ENCODE measurements around the gene MSH6. TPM values are rescaled to one million over a fixed set of nuclear protein-coding genes. Genes with fewer than 3 reads are reported as not detected.
A peak's percentile ranks its signal among the peaks of the same experiment; 100 is the strongest.

Gene MSH6
- total and polyA plus RNA-seq, 2 of the 13 experiments (the other 11 are each of a cell fraction or from before 2014, with no cell fraction given), result 20.8 to 113 TPM

GRCh38 chr2:47782381-47782670 lies 619 bp upstream of the MSH6 start (continued):
- TF ChIP-seq SKI (IDR thresholded peaks at IDR 0.05; ENCODE audit: partially characterized antibody), result no peak
- peak; percentile 73 for TF ChIP-seq CREB1 (IDR thresholded peaks at IDR 0.05)
- peak; percentile 55; the same call in 1 of the 2 replicates for TF ChIP-seq CREB1 (CRISPR knock-in tag; IDR thresholded peaks at IDR 0.05)
- 0 out of 2 replicates have a peak, but pooled peaks have one; percentile 15 for TF ChIP-seq ATF7 (IDR thresholded peaks at IDR 0.05)
- no peak for TF ChIP-seq ATF7 (CRISPR knock-in tag; IDR thresholded peaks at IDR 0.05)
- TF ChIP-seq ZNF33B (CRISPR knock-in tag; IDR thresholded peaks at IDR 0.05), result peak; percentile 7; the same call in 1 of the 2 replicates
- no peak for TF ChIP-seq STAG1 (CRISPR knock-in tag; IDR thresholded peaks at IDR 0.05)
- no peak for TF ChIP-seq ZFP36 (IDR thresholded peaks at IDR 0.05; ENCODE audit: borderline replicate concordance, low read depth, low read length, partially characterized antibody)
- TF ChIP-seq, protein P1, sequence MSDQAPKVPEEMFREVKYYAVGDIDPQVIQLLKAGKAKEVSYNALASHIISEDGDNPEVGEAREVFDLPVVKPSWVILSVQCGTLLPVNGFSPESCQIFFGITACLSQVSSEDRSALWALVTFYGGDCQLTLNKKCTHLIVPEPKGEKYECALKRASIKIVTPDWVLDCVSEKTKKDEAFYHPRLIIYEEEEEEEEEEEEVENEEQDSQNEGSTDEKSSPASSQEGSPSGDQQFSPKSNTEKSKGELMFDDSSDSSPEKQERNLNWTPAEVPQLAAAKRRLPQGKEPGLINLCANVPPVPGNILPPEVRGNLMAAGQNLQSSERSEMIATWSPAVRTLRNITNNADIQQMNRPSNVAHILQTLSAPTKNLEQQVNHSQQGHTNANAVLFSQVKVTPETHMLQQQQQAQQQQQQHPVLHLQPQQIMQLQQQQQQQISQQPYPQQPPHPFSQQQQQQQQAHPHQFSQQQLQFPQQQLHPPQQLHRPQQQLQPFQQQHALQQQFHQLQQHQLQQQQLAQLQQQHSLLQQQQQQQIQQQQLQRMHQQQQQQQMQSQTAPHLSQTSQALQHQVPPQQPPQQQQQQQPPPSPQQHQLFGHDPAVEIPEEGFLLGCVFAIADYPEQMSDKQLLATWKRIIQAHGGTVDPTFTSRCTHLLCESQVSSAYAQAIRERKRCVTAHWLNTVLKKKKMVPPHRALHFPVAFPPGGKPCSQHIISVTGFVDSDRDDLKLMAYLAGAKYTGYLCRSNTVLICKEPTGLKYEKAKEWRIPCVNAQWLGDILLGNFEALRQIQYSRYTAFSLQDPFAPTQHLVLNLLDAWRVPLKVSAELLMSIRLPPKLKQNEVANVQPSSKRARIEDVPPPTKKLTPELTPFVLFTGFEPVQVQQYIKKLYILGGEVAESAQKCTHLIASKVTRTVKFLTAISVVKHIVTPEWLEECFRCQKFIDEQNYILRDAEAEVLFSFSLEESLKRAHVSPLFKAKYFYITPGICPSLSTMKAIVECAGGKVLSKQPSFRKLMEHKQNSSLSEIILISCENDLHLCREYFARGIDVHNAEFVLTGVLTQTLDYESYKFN (CRISPR knock-in tag; conservative IDR thresholded peaks at IDR 0.05), result peak; percentile 35; the same call in 1 of the 2 replicates
- peak; percentile 1; the same call in 1 of the 2 replicates for TF ChIP-seq ZBTB20 (CRISPR knock-in tag; IDR thresholded peaks at IDR 0.05; ENCODE audit: borderline replicate concordance, low read depth)
- TF ChIP-seq MEF2D (CRISPR knock-in tag; IDR thresholded peaks at IDR 0.05), result no peak
- 0 out of 2 replicates have a peak, but pooled peaks have one; percentile 14 for TF ChIP-seq MZF1 (CRISPR knock-in tag; IDR thresholded peaks at IDR 0.05; ENCODE audit: borderline replicate concordance)
- peak; percentile 7; the same call in 1 of the 2 replicates for TF ChIP-seq POLR2AphosphoS5 (IDR thresholded peaks at IDR 0.05; ENCODE audit: low read depth, low read length)
- TF ChIP-seq ZMAT5 (CRISPR knock-in tag; IDR thresholded peaks at IDR 0.05; ENCODE audit: borderline replicate concordance, low read depth), result 0 out of 2 replicates have a peak, but pooled peaks have one; percentile 16
- TF ChIP-seq, protein P2, sequence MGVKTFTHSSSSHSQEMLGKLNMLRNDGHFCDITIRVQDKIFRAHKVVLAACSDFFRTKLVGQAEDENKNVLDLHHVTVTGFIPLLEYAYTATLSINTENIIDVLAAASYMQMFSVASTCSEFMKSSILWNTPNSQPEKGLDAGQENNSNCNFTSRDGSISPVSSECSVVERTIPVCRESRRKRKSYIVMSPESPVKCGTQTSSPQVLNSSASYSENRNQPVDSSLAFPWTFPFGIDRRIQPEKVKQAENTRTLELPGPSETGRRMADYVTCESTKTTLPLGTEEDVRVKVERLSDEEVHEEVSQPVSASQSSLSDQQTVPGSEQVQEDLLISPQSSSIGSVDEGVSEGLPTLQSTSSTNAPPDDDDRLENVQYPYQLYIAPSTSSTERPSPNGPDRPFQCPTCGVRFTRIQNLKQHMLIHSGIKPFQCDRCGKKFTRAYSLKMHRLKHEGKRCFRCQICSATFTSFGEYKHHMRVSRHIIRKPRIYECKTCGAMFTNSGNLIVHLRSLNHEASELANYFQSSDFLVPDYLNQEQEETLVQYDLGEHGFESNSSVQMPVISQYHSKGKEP (CRISPR knock-in tag; IDR thresholded peaks at IDR 0.05), result no peak
- TF ChIP-seq KDM3A (CRISPR knock-in tag; IDR thresholded peaks at IDR 0.05; ENCODE audit: low read depth), result peak; percentile 17; the same call in 1 of the 2 replicates
- TF ChIP-seq MLLT10 (CRISPR knock-in tag; IDR thresholded peaks at IDR 0.05), result no peak
- no peak for TF ChIP-seq SNRNP70 (IDR thresholded peaks at IDR 0.05; ENCODE audit: low read depth, low read length)
- TF ChIP-seq, protein P3, sequence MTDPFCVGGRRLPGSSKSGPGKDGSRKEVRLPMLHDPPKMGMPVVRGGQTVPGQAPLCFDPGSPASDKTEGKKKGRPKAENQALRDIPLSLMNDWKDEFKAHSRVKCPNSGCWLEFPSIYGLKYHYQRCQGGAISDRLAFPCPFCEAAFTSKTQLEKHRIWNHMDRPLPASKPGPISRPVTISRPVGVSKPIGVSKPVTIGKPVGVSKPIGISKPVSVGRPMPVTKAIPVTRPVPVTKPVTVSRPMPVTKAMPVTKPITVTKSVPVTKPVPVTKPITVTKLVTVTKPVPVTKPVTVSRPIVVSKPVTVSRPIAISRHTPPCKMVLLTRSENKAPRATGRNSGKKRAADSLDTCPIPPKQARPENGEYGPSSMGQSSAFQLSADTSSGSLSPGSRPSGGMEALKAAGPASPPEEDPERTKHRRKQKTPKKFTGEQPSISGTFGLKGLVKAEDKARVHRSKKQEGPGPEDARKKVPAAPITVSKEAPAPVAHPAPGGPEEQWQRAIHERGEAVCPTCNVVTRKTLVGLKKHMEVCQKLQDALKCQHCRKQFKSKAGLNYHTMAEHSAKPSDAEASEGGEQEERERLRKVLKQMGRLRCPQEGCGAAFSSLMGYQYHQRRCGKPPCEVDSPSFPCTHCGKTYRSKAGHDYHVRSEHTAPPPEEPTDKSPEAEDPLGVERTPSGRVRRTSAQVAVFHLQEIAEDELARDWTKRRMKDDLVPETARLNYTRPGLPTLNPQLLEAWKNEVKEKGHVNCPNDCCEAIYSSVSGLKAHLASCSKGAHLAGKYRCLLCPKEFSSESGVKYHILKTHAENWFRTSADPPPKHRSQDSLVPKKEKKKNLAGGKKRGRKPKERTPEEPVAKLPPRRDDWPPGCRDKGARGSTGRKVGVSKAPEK (CRISPR knock-in tag; IDR thresholded peaks at IDR 0.05; ENCODE audit: borderline replicate concordance), result 0 out of 2 replicates have a peak, but pooled peaks have one; percentile 45
- TF ChIP-seq, protein P4, sequence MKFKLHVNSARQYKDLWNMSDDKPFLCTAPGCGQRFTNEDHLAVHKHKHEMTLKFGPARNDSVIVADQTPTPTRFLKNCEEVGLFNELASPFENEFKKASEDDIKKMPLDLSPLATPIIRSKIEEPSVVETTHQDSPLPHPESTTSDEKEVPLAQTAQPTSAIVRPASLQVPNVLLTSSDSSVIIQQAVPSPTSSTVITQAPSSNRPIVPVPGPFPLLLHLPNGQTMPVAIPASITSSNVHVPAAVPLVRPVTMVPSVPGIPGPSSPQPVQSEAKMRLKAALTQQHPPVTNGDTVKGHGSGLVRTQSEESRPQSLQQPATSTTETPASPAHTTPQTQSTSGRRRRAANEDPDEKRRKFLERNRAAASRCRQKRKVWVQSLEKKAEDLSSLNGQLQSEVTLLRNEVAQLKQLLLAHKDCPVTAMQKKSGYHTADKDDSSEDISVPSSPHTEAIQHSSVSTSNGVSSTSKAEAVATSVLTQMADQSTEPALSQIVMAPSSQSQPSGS (CRISPR knock-in tag; IDR thresholded peaks at IDR 0.05), result peak; percentile 39; the same call in 1 of the 2 replicates
- TF ChIP-seq SALL2 (CRISPR knock-in tag; IDR thresholded peaks at IDR 0.05), result peak; percentile 16; the same call in 1 of the 2 replicates
- peak; percentile 40; the same call in 1 of the 2 replicates for TF ChIP-seq NR2F2 (IDR thresholded peaks at IDR 0.05; ENCODE audit: borderline replicate concordance, low read depth)
